GM19351 (cell line): Measurements from ENCODE around the gene UST.
"Not testable (repeated sequence)": the region's sequence is repeated elsewhere in the genome, so short reads cannot be mapped to it uniquely, and the experiment has no call there.

ENCODE experiments used
- ATAC-seq: cut with Tn5 transposase; IDR thresholded peaks from one replicate; pipeline ENCODE4 v1.9.1; 2021; ENCODE audit warnings: mild to moderate bottlenecking, moderate library complexity; ENCODE audit not compliant: unreplicated experiment

Gene UST

GRCh38 chr6:149028767-149029405 lies 282.1 kb downstream of the UST start:
- no peak for ATAC-seq

GRCh38 chr6:149031201-149031858 lies 284.5 kb downstream of the UST start:
- no peak for ATAC-seq

- ATAC-seq = peak; percentile 17
Measured at GRCh38 chr6:149031859-149032598, 285.2 kb downstream of the UST start.

- ATAC-seq = peak; percentile 77
Measured at GRCh38 chr6:149032599-149033405, 286.0 kb downstream of the UST start.

- ATAC-seq = peak; percentile 27
Measured at GRCh38 chr6:149033454-149033853, 286.6 kb downstream of the UST start.

- ATAC-seq = no peak
Measured at GRCh38 chr6:149035766-149036165, 288.9 kb downstream of the UST start.

GRCh38 chr6:149037051-149037671 lies 290.3 kb downstream of the UST start:
- ATAC-seq = no peak

- ATAC-seq = not testable (repeated sequence)
Measured at GRCh38 chr6:149039025-149039424, 292.2 kb downstream of the UST start.

GRCh38 chr6:149041953-149042352 lies 295.1 kb downstream of the UST start:
- no peak for ATAC-seq

GRCh38 chr6:149043476-149044130 lies 296.8 kb downstream of the UST start:
- no peak for ATAC-seq

GRCh38 chr6:149044528-149044927 lies 297.7 kb downstream of the UST start:
- no peak for ATAC-seq

GRCh38 chr6:149045404-149045803 lies 298.6 kb downstream of the UST start:
- ATAC-seq = peak; percentile 55

- no peak for ATAC-seq
Measured at GRCh38 chr6:149046164-149046821, 299.5 kb downstream of the UST start.

GRCh38 chr6:149046822-149047246 lies 300.0 kb downstream of the UST start:
- ATAC-seq = peak; percentile 74

GRCh38 chr6:149049230-149049629 lies 302.4 kb downstream of the UST start:
- ATAC-seq = no peak

- ATAC-seq = no peak
Measured at GRCh38 chr6:149050160-149050559, 303.3 kb downstream of the UST start.

- ATAC-seq = peak; percentile 65
Measured at GRCh38 chr6:149052350-149053106, 305.7 kb downstream of the UST start.

- no peak for ATAC-seq
Measured at GRCh38 chr6:149053848-149054558, 307.2 kb downstream of the UST start.
